ENCODE data around the gene ABO.

DNA sequence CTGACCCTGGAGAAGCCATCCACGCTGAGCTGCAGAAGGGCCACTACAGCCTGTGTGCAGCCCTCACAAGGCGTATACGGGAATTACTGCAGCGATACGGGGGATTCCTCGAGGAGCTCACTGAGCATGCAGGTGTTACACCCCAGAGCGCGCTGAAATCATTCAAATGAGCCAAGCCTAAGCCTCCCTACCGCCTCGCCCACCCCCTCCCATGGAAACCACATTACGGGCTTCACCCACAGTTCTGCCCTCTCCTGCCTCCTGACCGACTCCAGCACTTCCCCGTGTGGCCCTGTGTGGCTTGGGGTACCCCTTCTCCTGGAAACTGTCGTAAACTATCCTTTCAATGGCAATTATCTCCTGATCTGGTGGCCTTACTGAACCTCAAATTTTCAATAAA is 47.7 kb upstream of the ABO start:
- TF ChIP-seq, protein P1, sequence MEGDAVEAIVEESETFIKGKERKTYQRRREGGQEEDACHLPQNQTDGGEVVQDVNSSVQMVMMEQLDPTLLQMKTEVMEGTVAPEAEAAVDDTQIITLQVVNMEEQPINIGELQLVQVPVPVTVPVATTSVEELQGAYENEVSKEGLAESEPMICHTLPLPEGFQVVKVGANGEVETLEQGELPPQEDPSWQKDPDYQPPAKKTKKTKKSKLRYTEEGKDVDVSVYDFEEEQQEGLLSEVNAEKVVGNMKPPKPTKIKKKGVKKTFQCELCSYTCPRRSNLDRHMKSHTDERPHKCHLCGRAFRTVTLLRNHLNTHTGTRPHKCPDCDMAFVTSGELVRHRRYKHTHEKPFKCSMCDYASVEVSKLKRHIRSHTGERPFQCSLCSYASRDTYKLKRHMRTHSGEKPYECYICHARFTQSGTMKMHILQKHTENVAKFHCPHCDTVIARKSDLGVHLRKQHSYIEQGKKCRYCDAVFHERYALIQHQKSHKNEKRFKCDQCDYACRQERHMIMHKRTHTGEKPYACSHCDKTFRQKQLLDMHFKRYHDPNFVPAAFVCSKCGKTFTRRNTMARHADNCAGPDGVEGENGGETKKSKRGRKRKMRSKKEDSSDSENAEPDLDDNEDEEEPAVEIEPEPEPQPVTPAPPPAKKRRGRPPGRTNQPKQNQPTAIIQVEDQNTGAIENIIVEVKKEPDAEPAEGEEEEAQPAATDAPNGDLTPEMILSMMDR (IDR thresholded peaks at IDR 0.05) = no peak
- TF ChIP-seq POLR2A (IDR thresholded peaks at IDR 0.05) = no peak
